ENCODE results near the gene BAZ2B. TPM values are rescaled to one million over a fixed set of nuclear protein-coding genes. Genes with fewer than 3 reads are reported as not detected.
A peak's percentile ranks its signal among the peaks of the same experiment; 100 is the strongest.

The BAZ2B gene
- total and polyA plus RNA-seq, 9 of the 15 experiments (the other 6 are each of a cell fraction or from before 2014, with no cell fraction given): 7.5 to 38.6 (median 19.8) TPM

- no peak for TF ChIP-seq ZNF655 (CRISPR knock-in tag; IDR thresholded peaks at IDR 0.05)
- TF ChIP-seq HDAC1 (IDR thresholded peaks at IDR 0.05): no peak
- no peak for TF ChIP-seq FOSL1 (tag; conservative IDR thresholded peaks at IDR 0.05)
- no peak for TF ChIP-seq HDAC8 (tag; IDR thresholded peaks at IDR 0.05)
- TF ChIP-seq XRCC5 (IDR thresholded peaks at IDR 0.05; ENCODE audit: low read depth, low read length): no peak
- TF ChIP-seq NEUROD1 (IDR thresholded peaks at IDR 0.05; ENCODE audit: borderline replicate concordance, low read depth, low read length, partially characterized antibody): no peak
- TF ChIP-seq SMARCC2 (IDR thresholded peaks at IDR 0.05; ENCODE audit: low read depth): no peak
- TF ChIP-seq TRIM28 (IDR thresholded peaks at IDR 0.05): no peak
Measured at GRCh38 chr2:159366538-159366937, 249.8 kb downstream of the BAZ2B start (continued).

- DNase-seq (ENCODE audit: extremely low read depth in 1 of 4, low spot score in 3 of 4) (peak in 1 of 4 experiments; percentile 20), FAIRE-seq (no peak), ATAC-seq (peak; percentile 72)
- in situ Hi-C loops (cut with MboI): no loop called here
- no peaks in the 10 kb centered on the region for H3K27me3 ChIP-seq (ENCODE audit: control insufficient read depth in 2 of 2, insufficient read depth in 2 of 2, low read length in 2 of 2)
- no peaks in the 10 kb centered on the region for H4K20me1 ChIP-seq (replicated peaks; ENCODE audit: control insufficient read depth, insufficient read depth, low read length)
- H2AFZ ChIP-seq (ENCODE audit: low read depth, low read length): no peak overlapping the region
- TF ChIP-seq POLR2AphosphoS5 (IDR thresholded peaks at IDR 0.05; ENCODE audit: control insufficient read depth, insufficient read depth, low read depth, low read length) (no peak), WHSC1 (IDR thresholded peaks at IDR 0.05; ENCODE audit: low read length) (no peak), TCF7 (IDR thresholded peaks at IDR 0.05; ENCODE audit: borderline replicate concordance) (no peak), ELF1 (tag; IDR thresholded peaks at IDR 0.05) (no peak), HCFC1 (IDR thresholded peaks at IDR 0.05; ENCODE audit: low read depth, low read length) (no peak), THAP12 (CRISPR knock-in tag; IDR thresholded peaks at IDR 0.05) (no peak), DDX20 (tag; IDR thresholded peaks at IDR 0.05; ENCODE audit: low read depth) (no peak), E2F4 (CRISPR knock-in tag; IDR thresholded peaks at IDR 0.05; ENCODE audit: low read depth) (no peak), BRD4 (IDR thresholded peaks at IDR 0.05) (no peak)
- no peaks in the 10 kb centered on the region for H3K9me3 ChIP-seq (replicated peaks; ENCODE audit: control insufficient read depth, insufficient read depth, low read depth, low read length)
- intact Hi-C loops (cut with micrococcal nuclease): no loop called here
- BruUV-seq (replicated peaks): no TSS peak
- peaks cover 0 to 4% of the 10 kb centered on the region in 2 experiments; a peak in 1 of 5 replicates for H3K4me1 ChIP-seq (replicated peaks in 1 of 2; ENCODE audit: control insufficient read depth in 2 of 2, insufficient read depth in 2 of 2, low read length in 2 of 2)
- H3K9ac ChIP-seq (ENCODE audit: insufficient read depth in 1 of 2, low read depth in 2 of 2, low read length in 2 of 2): no peak overlapping the region
- no peaks in the 10 kb centered on the region for H3K79me2 ChIP-seq (ENCODE audit: control insufficient read depth, insufficient read depth, low read length)
- CTCF ChIA-PET (ENCODE audit: low intra/inter-chr PET ratio): no interaction called here
- POLR2A ChIA-PET: interaction anchor here (0.6 to 1.0 kb wide), 3 partner anchors 10 to 23 kb away, joined by 3 read pairs; no protein-coding TSS in a partner anchor
- no peaks in the 10 kb centered on the region for H3K9me1 ChIP-seq (ENCODE audit: control insufficient read depth, insufficient read depth, low read length)
- no peak overlapping the region for H3K27ac ChIP-seq (ENCODE audit: extremely low read depth, low read depth, low read length)
- no peaks in the 10 kb centered on the region for H3K36me3 ChIP-seq (ENCODE audit: control insufficient read depth, insufficient read depth, low read length)
- H3K4me2 ChIP-seq (ENCODE audit: insufficient read depth, low read length): no peak overlapping the region
- no peak overlapping the region for H3K4me3 ChIP-seq
- 53% methylated on average over 2 of the region's 2 CpGs for WGBS (ENCODE audit: insufficient coverage, low coverage, missing lambda C conversion rate)
Measured at GRCh38 chr2:159362816-159363251, 253.5 kb downstream of the BAZ2B start.

All from K562 (cell line).